CD4-positive, alpha-beta T cell (primary cell): Measurements from ENCODE around the gene PRMT1. TPM values are rescaled to one million over a fixed set of nuclear protein-coding genes. Genes with fewer than 3 reads are reported as not detected.
A peak's percentile ranks its signal among the peaks of the same experiment; 100 is the strongest.

Experiments used
- ATAC-seq: fragments of 200-7000 bp; cut with Tn5 transposase; one replicate; pipeline ENCODE4 v1.10.0; 2022; ENCODE audit warnings: mild to moderate bottlenecking; ENCODE audit not compliant: poor library complexity
- CTCF ChIA-PET: fragments of 350-600 bp; sonication (Branson Sonifier 250); formaldehyde crosslinking; loops from one replicate; lab custom pipeline; 2021; ENCODE audit warnings: antibody characterized with exemption, inconsistent platforms; lab: Charles Lee
- POLR2A ChIA-PET: fragments of 350-600 bp; sonication (Branson Sonifier 250); formaldehyde crosslinking; loops from one replicate; lab custom pipeline; 2021; ENCODE audit warnings: antibody characterized with exemption, inconsistent platforms; lab: Charles Lee
- DNase-seq, 14 experiments: peaks; one replicate each; pipeline ENCODE4 v3.0.0-alpha.2; 2013 to 2020; ENCODE audit warnings: mixed read lengths in 2 of 14
- H3K27ac ChIP-seq, 2 donors: one replicate each; pipeline versions ENCODE4 v1.5.1 to v1.7.0; 2013; ENCODE audit warnings: low read length in 2 of 2, low read depth in 1 of 2, mild to moderate bottlenecking in 1 of 2
- H3K27me3 ChIP-seq, 2 experiments: 1 replicate in 1 of 2; 2 replicates in 1 of 2; pipeline versions ENCODE4 v1.6.1 to v1.7.0; 2013; ENCODE audit warnings: low read length in 2 of 2, control low read depth in 1 of 2, mild to moderate bottlenecking in 1 of 2, moderate library complexity in 1 of 2; ENCODE audit not compliant: insufficient read depth in 2 of 2, control insufficient read depth in 1 of 2
- H3K36me3 ChIP-seq: one replicate; pipeline ENCODE4 v1.6.1; 2013; ENCODE audit warnings: low read length, control low read depth; ENCODE audit not compliant: insufficient read depth
- H3K4me1 ChIP-seq: one replicate; pipeline ENCODE4 v1.6.1; 2013; ENCODE audit warnings: low read length, control low read depth; ENCODE audit not compliant: insufficient read depth
- H3K4me3 ChIP-seq: one replicate; pipeline ENCODE4 v1.5.1; 2013; ENCODE audit warnings: mild to moderate bottlenecking, low read length, moderate library complexity
- H3K9me3 ChIP-seq, 2 experiments: 1 replicate in 1 of 2; 2 replicates in 1 of 2; pipeline versions ENCODE4 v1.6.1 to v1.7.0; 2013; ENCODE audit warnings: low read length in 2 of 2, mild to moderate bottlenecking in 2 of 2, control low read depth in 1 of 2, moderate library complexity in 1 of 2; ENCODE audit not compliant: control insufficient read depth in 1 of 2, insufficient read depth in 1 of 2
- H3K27ac Mint-ChIP-seq: one replicate; pipeline ENCODE4 v1.8.0; 2020; ENCODE audit warnings: mixed read lengths
- H3K27me3 Mint-ChIP-seq: one replicate; pipeline ENCODE4 v1.8.0; 2021; ENCODE audit warnings: mixed read lengths
- H3K36me3 Mint-ChIP-seq: one replicate; pipeline ENCODE4 v1.8.0; 2021; ENCODE audit warnings: low read depth, mixed read lengths
- H3K4me1 Mint-ChIP-seq: one replicate; pipeline ENCODE4 v1.8.0; 2021; ENCODE audit warnings: low read depth, mixed read lengths
- H3K4me3 Mint-ChIP-seq: one replicate; pipeline ENCODE4 v1.8.0; 2020; ENCODE audit warnings: mild to moderate bottlenecking, mixed read lengths
- H3K9me3 Mint-ChIP-seq: one replicate; pipeline ENCODE4 v1.8.0; 2020; ENCODE audit warnings: mixed read lengths
- CTCF ChIP-seq: fragments of 200-600 bp; IDR thresholded peaks from one replicate; pipeline ENCODE4 v1.8.0; 2022; ENCODE audit warnings: antibody characterized with exemption, mild to moderate bottlenecking
- intact Hi-C, 2 experiments: fragments of 100-400 bp; cut with DNase I in 1 of 2; cut with micrococcal nuclease in 1 of 2; formaldehyde crosslinking; loops; one replicate each; pipeline versions ENCODE4 v1.15.1 to v1.9.0; 2023 to 2025; cut with DNase I, micrococcal nuclease
- total RNA-seq, 174 experiments: library from RNA in 2 of 174; stranded (reverse) in 2 of 174; gene quantifications; one replicate each; pipeline ENCODE4 v1.2.3 and lab custom pipeline; 2021 to 2026

PRMT1 gene
- total RNA-seq, 2 experiments from 2014 or later, result 41.5 to 46.4 TPM

DNA sequence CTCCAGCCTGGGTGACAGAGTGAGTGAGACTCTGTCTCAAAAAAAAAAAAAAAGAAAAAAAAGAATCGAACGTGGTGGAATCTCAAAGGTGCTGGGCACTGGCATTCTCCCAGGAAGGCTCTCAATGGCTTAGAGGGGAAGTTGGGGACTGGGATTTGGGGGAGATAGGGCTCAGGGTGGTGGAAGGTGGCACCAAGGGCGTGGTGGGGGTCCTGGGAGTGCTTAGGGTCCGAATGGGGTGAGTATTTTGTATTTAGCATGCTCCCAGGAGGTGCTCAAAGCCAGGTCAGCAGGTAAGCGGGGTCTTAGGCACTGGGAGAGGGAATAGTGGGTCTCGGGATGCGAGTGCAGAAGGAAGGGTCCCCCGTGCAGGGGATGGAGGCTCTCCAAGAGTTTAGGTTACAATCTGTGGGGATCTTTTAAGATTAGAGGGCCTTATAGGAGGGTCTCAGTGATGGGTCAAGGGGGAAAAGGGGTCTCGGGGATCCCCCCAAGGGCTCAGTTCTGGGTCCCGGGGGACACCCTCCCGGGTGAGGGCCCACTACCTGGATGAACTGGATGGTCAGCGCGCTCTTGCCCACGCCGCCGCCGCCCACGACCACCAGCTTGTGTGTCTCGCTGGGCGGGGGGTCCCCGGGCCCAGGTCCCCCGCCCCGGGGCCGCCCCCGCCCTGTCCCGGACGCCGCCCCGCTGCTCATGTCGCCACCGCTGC, 37.5 kb upstream of the PRMT1 start:
- CTCF ChIA-PET, result interaction anchor here (0.8 to 1.8 kb wide), 6 partner anchors 21 to 105 kb away, joined by 3 to 6 read pairs (median 3); no protein-coding TSS in a partner anchor

GRCh38 chr19:49640113-49640898, 36.8 kb upstream of the PRMT1 start, which contains the start of gene RRAS:
Gene RRAS, minus strand, starts transcription at chr19:49640143. Its CDS starts 45 bp downstream, at chr19:49640098.
- H3K27me3 ChIP-seq, result no peaks in the 10 kb centered on the region
- peak within 1 kb of the TSS; percentile 95 for H3K4me3 Mint-ChIP-seq
- peak within 1 kb of the TSS; percentile 91 to 96 for H3K27ac ChIP-seq
- DNase-seq, result peak; percentile 97 to 100 (median 99)
- ChIA-PET POLR2A (interaction anchor here (0.5 to 5.5 kb wide), 34 partner anchors 9 to 1315 kb away, joined by 3 to 125 read pairs (median 4); partner anchors contain the start of genes AKT1S1, ALDH16A1, BCL2L12 and EMP3), CTCF (interaction anchor here (0.8 to 1.8 kb wide), 7 partner anchors 26 to 106 kb away, joined by 3 to 6 read pairs (median 3); partner anchors contain the start of genes BCL2L12 and IRF3)
- TF ChIP-seq CTCF, result no peak
- no peaks in the 10 kb centered on the region for H3K9me3 Mint-ChIP-seq
- peaks cover 65% of the 10 kb centered on the region for H3K4me1 Mint-ChIP-seq
- peak; percentile 66 for ATAC-seq
- intact Hi-C loops, result loop anchor here (1.0 to 5.0 kb wide), 5 partner anchors 24 to 387 kb away; partner anchors contain the start of genes AKT1S1 (in 1 of the 2), TBC1D17 (in 1 of the 2), VRK3 (in 1 of the 2) and ZNF473 (in 1 of the 2)
- no peaks in the 10 kb centered on the region for H3K9me3 ChIP-seq
- peaks cover 8% of the 10 kb centered on the region for H3K36me3 ChIP-seq
- peaks cover 6% of the 10 kb centered on the region for H3K36me3 Mint-ChIP-seq
- H3K4me3 ChIP-seq, result peak within 1 kb of the TSS; percentile 78
- peak within 1 kb of the TSS; percentile 97 for H3K27ac Mint-ChIP-seq
- H3K4me1 ChIP-seq, result peaks cover 64% of the 10 kb centered on the region
- no peaks in the 10 kb centered on the region for H3K27me3 Mint-ChIP-seq

More for the DNA sequence above, 37.5 kb upstream of the PRMT1 start:
- peaks cover 57% of the 10 kb centered on the region for H3K4me1 ChIP-seq
- H3K4me3 ChIP-seq, result peak overlapping the region; percentile 61
- intact Hi-C loops, result loop anchor here (1.0 to 5.0 kb wide), 7 partner anchors 17 to 388 kb away; partner anchors contain the start of genes AKT1S1 (in 1 of the 2), TBC1D17 (in 1 of the 2), VRK3 (in 1 of the 2) and ZNF473 (in 1 of the 2)
- DNase-seq (peak in 1 of 14 experiments; percentile 33), ATAC-seq (no peak)
- H3K9me3 ChIP-seq, result no peaks in the 10 kb centered on the region
- Mint-ChIP-seq H3K4me1 (peaks cover 63% of the 10 kb centered on the region), H3K9me3 (no peaks in the 10 kb centered on the region), H3K27me3 (no peaks in the 10 kb centered on the region), H3K4me3 (peak overlapping the region; percentile 95), H3K27ac (peak overlapping the region; percentile 97), H3K36me3 (peaks cover 5% of the 10 kb centered on the region)
- H3K36me3 ChIP-seq, result peaks cover under 1% of the 10 kb centered on the region
- no peaks in the 10 kb centered on the region for H3K27me3 ChIP-seq
- peak overlapping the region; percentile 22 to 35 for H3K27ac ChIP-seq
- no peak for TF ChIP-seq CTCF
- POLR2A ChIA-PET, result interaction anchor here (0.5 to 5.5 kb wide), 30 partner anchors 8 to 1314 kb away, joined by 3 to 125 read pairs (median 4); partner anchors contain the start of genes AKT1S1, ALDH16A1, BCL2L12 and EMP3
